ENCODE measurements around the gene BRWD1.
A peak's percentile ranks its signal among the peaks of the same experiment; 100 is the strongest.

DNA sequence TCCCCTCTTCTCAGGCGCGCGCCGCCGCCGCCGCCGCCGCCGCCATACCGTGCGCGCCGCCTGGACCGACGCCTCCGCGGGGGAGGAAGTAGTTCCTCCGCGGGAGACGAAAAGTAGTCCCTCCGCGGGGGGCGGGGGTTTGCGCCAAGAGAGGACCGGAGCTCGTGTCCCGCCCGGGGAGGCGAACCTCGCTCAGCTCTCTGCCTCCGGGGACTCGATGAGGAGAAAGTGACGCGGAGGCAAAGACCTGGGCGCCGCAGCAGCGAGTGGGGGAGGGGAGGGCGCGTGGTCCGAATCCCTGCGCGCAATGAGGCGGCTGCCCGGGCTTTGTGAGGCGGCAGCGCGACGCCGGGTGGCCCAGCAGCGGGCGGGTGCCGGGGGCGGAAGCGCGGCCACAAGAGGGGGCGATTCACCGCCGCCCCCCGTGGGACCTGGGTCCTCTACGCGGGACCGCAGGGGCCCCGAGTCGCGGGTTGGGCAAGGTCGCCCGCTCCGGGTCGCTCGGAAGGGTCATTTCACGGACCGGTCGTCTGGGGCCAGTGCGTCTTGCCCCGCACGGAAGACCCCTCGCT, at the start of gene BRWD1:
- TF ChIP-seq, protein P1, sequence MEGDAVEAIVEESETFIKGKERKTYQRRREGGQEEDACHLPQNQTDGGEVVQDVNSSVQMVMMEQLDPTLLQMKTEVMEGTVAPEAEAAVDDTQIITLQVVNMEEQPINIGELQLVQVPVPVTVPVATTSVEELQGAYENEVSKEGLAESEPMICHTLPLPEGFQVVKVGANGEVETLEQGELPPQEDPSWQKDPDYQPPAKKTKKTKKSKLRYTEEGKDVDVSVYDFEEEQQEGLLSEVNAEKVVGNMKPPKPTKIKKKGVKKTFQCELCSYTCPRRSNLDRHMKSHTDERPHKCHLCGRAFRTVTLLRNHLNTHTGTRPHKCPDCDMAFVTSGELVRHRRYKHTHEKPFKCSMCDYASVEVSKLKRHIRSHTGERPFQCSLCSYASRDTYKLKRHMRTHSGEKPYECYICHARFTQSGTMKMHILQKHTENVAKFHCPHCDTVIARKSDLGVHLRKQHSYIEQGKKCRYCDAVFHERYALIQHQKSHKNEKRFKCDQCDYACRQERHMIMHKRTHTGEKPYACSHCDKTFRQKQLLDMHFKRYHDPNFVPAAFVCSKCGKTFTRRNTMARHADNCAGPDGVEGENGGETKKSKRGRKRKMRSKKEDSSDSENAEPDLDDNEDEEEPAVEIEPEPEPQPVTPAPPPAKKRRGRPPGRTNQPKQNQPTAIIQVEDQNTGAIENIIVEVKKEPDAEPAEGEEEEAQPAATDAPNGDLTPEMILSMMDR (IDR thresholded peaks at IDR 0.05) = peak in 3 of 5 experiments; percentile 19 to 51 (median 24)
- peak; percentile 86 for TF ChIP-seq POLR2A (IDR thresholded peaks at IDR 0.05)
- TF ChIP-seq EP300 (IDR thresholded peaks at IDR 0.05; ENCODE audit: low read depth) = peak; percentile 37

Measured in transverse colon (tissue), 3 donors.